SK-N-SH (cell line): ENCODE measurements around the gene MRPS35. TPM values are rescaled to one million over a fixed set of nuclear protein-coding genes. Genes with fewer than 3 reads are reported as not detected.
A peak's percentile ranks its signal among the peaks of the same experiment; 100 is the strongest.

ENCODE experiments used
- CTCF ChIA-PET: fragments of 300-600, 350-600 bp; formaldehyde crosslinking; extraction: SDS; loops from one replicate; lab custom pipeline; 2021; lab: Yijun Ruan, JAX
- POLR2A ChIA-PET: fragments of 350-600 bp; sonication (Branson Sonifier 250); formaldehyde crosslinking; extraction: SDS; loops from one replicate; lab custom pipeline; 2020; ENCODE audit warnings: antibody characterized with exemption, inconsistent platforms; lab: Yijun Ruan, JAX
- DNase-seq: peaks from one replicate; pipeline ENCODE4 v3.0.0; 2012
- H2AFZ ChIP-seq: fragments of 200-600 bp; sonication (generic); 2 replicates; pipeline ENCODE4 v1.8.1; 2016; ENCODE audit warnings: antibody characterized with exemption, mild to moderate bottlenecking, low read depth
- H3F3A ChIP-seq: fragments of 200-600 bp; sonication (generic); replicated peaks from 2 replicates; pipeline ENCODE3; 2016; ENCODE audit warnings: antibody characterized with exemption, mild to moderate bottlenecking; ENCODE audit not compliant: insufficient read depth
- H3K27ac ChIP-seq, 2 experiments: fragments of 200-500 bp in 1 of 2; fragments of 200-600 bp in 1 of 2; sonication (Bioruptor generic) in 1 of 2; sonication (generic), shearing (Covaris generic) in 1 of 2; 2 replicates each; pipeline versions ENCODE4 v1.5.1 to v1.6.1; 2014 to 2016; ENCODE audit warnings: low read depth in 2 of 2, inconsistent platforms in 1 of 2, low read length in 1 of 2, mild to moderate bottlenecking in 1 of 2, mixed read lengths in 1 of 2
- H3K27me3 ChIP-seq: fragments of 200-600 bp; sonication (generic), shearing (Covaris generic); 2 replicates; pipeline ENCODE4 v1.6.1; 2016; ENCODE audit warnings: mixed run types; ENCODE audit not compliant: insufficient read depth
- H3K36me3 ChIP-seq, 2 experiments: fragments of 200-500 bp in 1 of 2; fragments of 200-600 bp in 1 of 2; sonication (Bioruptor generic) in 1 of 2; sonication (generic) in 1 of 2; replicated peaks in 1 of 2; 2 replicates each; pipeline versions ENCODE3 to v1.5.1; 2014 to 2016; ENCODE audit warnings: low read length in 1 of 2, mild to moderate bottlenecking in 1 of 2; ENCODE audit not compliant: insufficient read depth in 2 of 2, control insufficient read depth in 1 of 2
- H3K4me1 ChIP-seq, 2 experiments: fragments of 200-500 bp in 1 of 2; fragments of 200-600 bp in 1 of 2; sonication (Bioruptor generic) in 1 of 2; sonication (generic), shearing (Covaris generic) in 1 of 2; 2 replicates each; pipeline versions ENCODE4 v1.5.1 to v1.6.1; 2014 to 2016; ENCODE audit warnings: low read depth in 1 of 2, low read length in 1 of 2, mixed run types in 1 of 2; ENCODE audit not compliant: insufficient read depth in 2 of 2, control insufficient read depth in 1 of 2
- H3K4me2 ChIP-seq: fragments of 200-600 bp; sonication (generic), shearing (Covaris generic); 2 replicates; pipeline ENCODE4 v1.6.1; 2017; ENCODE audit warnings: mixed run types
- H3K4me3 ChIP-seq, 2 experiments: fragments of 200-500 bp in 1 of 2; fragments of 200-600 bp in 1 of 2; sonication (Bioruptor generic) in 1 of 2; sonication (generic), shearing (Covaris generic) in 1 of 2; 2 replicates each; pipeline versions ENCODE4 v1.5.1 to v1.8.1; 2014 to 2016; ENCODE audit warnings: low read depth in 2 of 2, inconsistent platforms in 1 of 2, low read length in 1 of 2, mild to moderate bottlenecking in 1 of 2, mixed read lengths in 1 of 2, moderate library complexity in 1 of 2
- H3K79me2 ChIP-seq: fragments of 200-600 bp; sonication (generic); 2 replicates; pipeline ENCODE4 v1.8.1; 2017; ENCODE audit warnings: mild to moderate bottlenecking; ENCODE audit not compliant: insufficient read depth
- H3K9ac ChIP-seq: fragments of 200-600 bp; sonication (generic); 2 replicates; pipeline ENCODE4 v1.6.1; 2017; ENCODE audit warnings: mixed run types
- H3K9me2 ChIP-seq: fragments of 200-600 bp; sonication (generic); 2 replicates; pipeline ENCODE4 v1.6.1; 2017; ENCODE audit warnings: mixed run types
- H3K9me3 ChIP-seq: fragments of 200-600 bp; sonication (generic); 2 replicates; pipeline ENCODE4 v1.6.1; 2017; ENCODE audit warnings: mixed run types, mild to moderate bottlenecking, moderate library complexity
- H4K20me1 ChIP-seq: fragments of 200-600 bp; sonication (generic); 2 replicates; pipeline ENCODE4 v1.6.1; 2017; ENCODE audit warnings: mild to moderate bottlenecking, mixed run types; ENCODE audit not compliant: insufficient read depth
- EP300 ChIP-seq, 2 experiments: IDR thresholded peaks; 2 replicates each; pipeline versions ENCODE4 v1.4.0 to v1.6.1; 2012; ENCODE audit warnings: borderline replicate concordance in 1 of 2, low read depth in 1 of 2, low read length in 1 of 2
- EZH2phosphoT487 ChIP-seq: fragments of 200-600 bp; sonication (generic); IDR thresholded peaks from 2 replicates; pipeline ENCODE4 v1.6.1; 2017; ENCODE audit warnings: low read depth, mixed run types, mild to moderate bottlenecking, antibody characterized with exemption, moderate library complexity, borderline replicate concordance
- FOXJ3 ChIP-seq: sonication (generic); formaldehyde crosslinking; IDR thresholded peaks from 2 replicates; pipeline ENCODE4 v1.5.1; 2020; ENCODE audit warnings: mild to moderate bottlenecking, missing genetic modification reagents
- FOXM1 ChIP-seq: IDR thresholded peaks from 2 replicates; pipeline ENCODE4 v1.4.0; 2012; ENCODE audit warnings: low read depth, mild to moderate bottlenecking
- GATA2 ChIP-seq: sonication (generic); formaldehyde crosslinking; IDR thresholded peaks from 2 replicates; pipeline ENCODE4 v1.5.0; 2020; ENCODE audit warnings: mild to moderate bottlenecking, missing genetic modification reagents
- JUND ChIP-seq: IDR thresholded peaks from 2 replicates; pipeline ENCODE4 v1.4.0; 2012
- MAX ChIP-seq: IDR thresholded peaks from 2 replicates; pipeline ENCODE4 v1.4.0; 2012; ENCODE audit warnings: low read depth
- MXI1 ChIP-seq: IDR thresholded peaks from 2 replicates; pipeline ENCODE4 v1.6.1; 2012; ENCODE audit warnings: mild to moderate bottlenecking, low read depth, low read length, improper control_type of control experiment
- NFIC ChIP-seq: IDR thresholded peaks from 2 replicates; pipeline ENCODE4 v1.4.0; 2012; ENCODE audit warnings: borderline replicate concordance
- NRF1 ChIP-seq: IDR thresholded peaks from 2 replicates; pipeline ENCODE4 v1.6.1; 2012; ENCODE audit warnings: low read depth, mild to moderate bottlenecking, low read length
- POLR2AphosphoS5 ChIP-seq: IDR thresholded peaks from 2 replicates; pipeline ENCODE4 v1.6.1; 2012; ENCODE audit warnings: low read depth, low read length
- RAD21 ChIP-seq: IDR thresholded peaks from 2 replicates; pipeline ENCODE4 v1.6.1; 2012; ENCODE audit warnings: mild to moderate bottlenecking, low read length
- REST ChIP-seq: IDR thresholded peaks from 2 replicates; pipeline ENCODE4 v1.6.1; 2012; ENCODE audit warnings: mild to moderate bottlenecking, low read depth, low read length, moderate library complexity
- RFX5 ChIP-seq: IDR thresholded peaks from 2 replicates; pipeline ENCODE4 v1.6.1; 2012; ENCODE audit warnings: mild to moderate bottlenecking, improper control_type of control experiment, low read length
- RXRA ChIP-seq: IDR thresholded peaks from 2 replicates; pipeline ENCODE4 v1.4.0; 2012; ENCODE audit warnings: low read depth, mild to moderate bottlenecking, borderline replicate concordance
- SIN3A ChIP-seq: IDR thresholded peaks from 2 replicates; pipeline ENCODE4 v1.6.1; 2012; ENCODE audit warnings: low read depth, mild to moderate bottlenecking, low read length, moderate library complexity, borderline replicate concordance
- TAF1 ChIP-seq: IDR thresholded peaks from 2 replicates; pipeline ENCODE4 v1.6.1; 2012; ENCODE audit warnings: low read depth, mild to moderate bottlenecking, low read length, moderate library complexity, borderline replicate concordance
- TCF12 ChIP-seq: IDR thresholded peaks from 2 replicates; pipeline ENCODE4 v1.4.0; 2012
- USF2 ChIP-seq: fragments of 150-350 bp; IDR thresholded peaks from 2 replicates; pipeline ENCODE4 v1.6.1; 2017; ENCODE audit warnings: antibody characterized with exemption, low read length, low read depth, borderline replicate concordance
- WGBS: methylation state at CpG from one replicate; pipeline ENCODE4 v1.1.6; 2017; ENCODE audit warnings: low lambda C conversion rate; 5-methylcytosine and 5-hydroxymethylcytosine counted together
- polyA plus RNA-seq, 3 experiments: library from polyadenylated mRNA; depleted of rRNA; stranded (reverse); fragments of >200 nt; gene quantifications; 2 replicates each; pipeline ENCODE4 v1.2.3, GENCODE V29; 2012
- TF ChIP-seq, protein P1 (sequence below): fragments of 150-350 bp; IDR thresholded peaks from 2 replicates; pipeline ENCODE4 v1.6.1; 2016; ENCODE audit warnings: mild to moderate bottlenecking, low read depth, low read length
- TF ChIP-seq, protein P2 (sequence below): IDR thresholded peaks from 2 replicates; pipeline ENCODE4 v1.4.0; 2012; ENCODE audit warnings: low read depth, borderline replicate concordance
- TF ChIP-seq, protein P3 (sequence below): IDR thresholded peaks from 2 replicates; pipeline ENCODE4; 2012

Gene MRPS35
- polyA plus RNA-seq (2012; rRNA removed), result 32.4 and 35.9 TPM in 2 replicates
- polyA plus RNA-seq (2012; cell fraction: cytosol; rRNA removed), result 44.9 and 51.5 TPM in 2 replicates
- 9.7 and 16.6 TPM in 2 replicates for polyA plus RNA-seq (2012; cell fraction: nucleus; rRNA removed)

DNA sequence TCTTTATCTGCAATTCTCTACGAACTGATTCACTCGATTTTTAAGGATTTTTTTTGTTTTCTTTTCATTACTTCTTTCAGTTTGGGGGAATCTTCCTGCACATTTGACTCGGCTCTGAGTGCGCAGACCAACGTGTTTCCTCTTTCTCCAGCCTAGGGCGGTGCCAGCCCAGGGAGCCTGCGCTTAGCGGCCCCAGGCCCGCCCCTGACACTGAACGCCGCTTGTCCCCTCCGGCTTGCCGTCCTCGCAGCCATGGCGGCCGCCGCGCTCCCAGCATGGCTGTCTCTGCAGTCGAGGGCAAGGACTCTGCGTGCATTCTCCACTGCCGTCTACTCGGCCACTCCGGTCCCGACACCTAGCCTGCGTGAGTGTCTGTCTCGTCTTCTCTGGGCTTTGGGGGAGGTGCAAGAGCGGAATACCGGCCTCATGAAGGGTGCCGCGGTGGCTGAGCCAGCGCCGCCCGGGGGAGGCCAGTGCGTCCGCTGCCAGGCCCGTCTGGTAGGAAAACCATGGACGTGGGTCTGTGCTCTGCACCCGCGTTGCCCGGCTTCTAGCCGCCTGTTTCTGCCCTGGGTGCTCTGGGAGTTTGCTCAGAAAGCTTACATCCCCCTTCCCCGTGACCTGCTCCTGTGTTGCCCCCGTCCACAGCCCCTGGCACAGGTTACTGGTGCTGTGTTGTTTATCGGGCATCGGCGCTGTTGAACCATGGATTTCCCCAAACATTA lies at the start of gene MRPS35:
TSS of gene MRPS35 (plus strand) at position 241 of the 725 bp plus-strand sequence. CDS start at position 253, 12 bp downstream.
- ChIA-PET CTCF (interaction anchor here (1.0 to 1.5 kb wide), 2 partner anchors 58 to 286 kb away, joined by 3 read pairs; no protein-coding TSS in a partner anchor), POLR2A (no interaction called here)
- H4K20me1 ChIP-seq, result peaks cover 5% of the 10 kb centered on the region
- 1% methylated on average over 19 of the region's 46 CpGs for WGBS
- H2AFZ ChIP-seq, result peak within 1 kb of the TSS; percentile 93
- H3K9me2 ChIP-seq, result no peaks in the 10 kb centered on the region
- no peaks in the 10 kb centered on the region for H3K27me3 ChIP-seq
- peaks cover 4 to 7% of the 10 kb centered on the region in 2 experiments; a peak in 3 of 4 replicates for H3K4me1 ChIP-seq
- no peaks in the 10 kb centered on the region for H3K9me3 ChIP-seq
- H3F3A ChIP-seq, result peaks cover 4% of the 10 kb centered on the region
- H3K27ac ChIP-seq, result peak within 1 kb of the TSS; percentile 89
- peak; percentile 91 for DNase-seq
- H3K36me3 ChIP-seq, result peaks cover 2 to 11% of the 10 kb centered on the region in 2 experiments
- H3K9ac ChIP-seq, result peak within 1 kb of the TSS; percentile 90
- peaks cover 50% of the 10 kb centered on the region for H3K79me2 ChIP-seq
- H3K4me3 ChIP-seq, result peak within 1 kb of the TSS; percentile 91 to 98
- H3K4me2 ChIP-seq, result peak within 1 kb of the TSS; percentile 93
- no peak for TF ChIP-seq EZH2phosphoT487
- TF ChIP-seq MXI1, result peak; percentile 97
- TF ChIP-seq, protein P1, sequence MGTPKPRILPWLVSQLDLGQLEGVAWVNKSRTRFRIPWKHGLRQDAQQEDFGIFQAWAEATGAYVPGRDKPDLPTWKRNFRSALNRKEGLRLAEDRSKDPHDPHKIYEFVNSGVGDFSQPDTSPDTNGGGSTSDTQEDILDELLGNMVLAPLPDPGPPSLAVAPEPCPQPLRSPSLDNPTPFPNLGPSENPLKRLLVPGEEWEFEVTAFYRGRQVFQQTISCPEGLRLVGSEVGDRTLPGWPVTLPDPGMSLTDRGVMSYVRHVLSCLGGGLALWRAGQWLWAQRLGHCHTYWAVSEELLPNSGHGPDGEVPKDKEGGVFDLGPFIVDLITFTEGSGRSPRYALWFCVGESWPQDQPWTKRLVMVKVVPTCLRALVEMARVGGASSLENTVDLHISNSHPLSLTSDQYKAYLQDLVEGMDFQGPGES, result no peak
- no peak for TF ChIP-seq USF2
- no peak for TF ChIP-seq RAD21
- TF ChIP-seq FOXM1, result no peak
- TF ChIP-seq NFIC, result no peak
- TF ChIP-seq JUND, result no peak
- TF ChIP-seq TCF12, result 0 out of 2 replicates have a peak, but pooled peaks have one; percentile 9
- TF ChIP-seq EP300 (IDR thresholded peaks at IDR 0.05; ENCODE audit: borderline replicate concordance in 1 of 2, low read depth in 1 of 2, low read length in 1 of 2), result no peak
- TF ChIP-seq, protein P2, sequence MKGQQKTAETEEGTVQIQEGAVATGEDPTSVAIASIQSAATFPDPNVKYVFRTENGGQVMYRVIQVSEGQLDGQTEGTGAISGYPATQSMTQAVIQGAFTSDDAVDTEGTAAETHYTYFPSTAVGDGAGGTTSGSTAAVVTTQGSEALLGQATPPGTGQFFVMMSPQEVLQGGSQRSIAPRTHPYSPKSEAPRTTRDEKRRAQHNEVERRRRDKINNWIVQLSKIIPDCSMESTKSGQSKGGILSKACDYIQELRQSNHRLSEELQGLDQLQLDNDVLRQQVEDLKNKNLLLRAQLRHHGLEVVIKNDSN, result no peak
- TF ChIP-seq MAX, result peak; percentile 97
- no peak for TF ChIP-seq RXRA
- no peak for TF ChIP-seq RFX5
- peak; percentile 76 for TF ChIP-seq REST
- peak; percentile 9; the same call in 1 of the 2 replicates for TF ChIP-seq FOXJ3
- TF ChIP-seq, protein P3, sequence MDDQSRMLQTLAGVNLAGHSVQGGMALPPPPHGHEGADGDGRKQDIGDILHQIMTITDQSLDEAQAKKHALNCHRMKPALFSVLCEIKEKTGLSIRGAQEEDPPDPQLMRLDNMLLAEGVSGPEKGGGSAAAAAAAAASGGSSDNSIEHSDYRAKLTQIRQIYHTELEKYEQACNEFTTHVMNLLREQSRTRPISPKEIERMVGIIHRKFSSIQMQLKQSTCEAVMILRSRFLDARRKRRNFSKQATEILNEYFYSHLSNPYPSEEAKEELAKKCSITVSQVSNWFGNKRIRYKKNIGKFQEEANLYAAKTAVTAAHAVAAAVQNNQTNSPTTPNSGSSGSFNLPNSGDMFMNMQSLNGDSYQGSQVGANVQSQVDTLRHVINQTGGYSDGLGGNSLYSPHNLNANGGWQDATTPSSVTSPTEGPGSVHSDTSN, result no peak
- TF ChIP-seq TAF1, result peak; percentile 97
- peak; percentile 93 for TF ChIP-seq POLR2AphosphoS5
- TF ChIP-seq GATA2, result no peak
- TF ChIP-seq NRF1, result peak; percentile 68
- TF ChIP-seq SIN3A, result peak; percentile 97
